WTC11 (cell line): ENCODE results near the gene LMAN2L. TPM values are rescaled to one million over a fixed set of nuclear protein-coding genes. Genes with fewer than 3 reads are reported as not detected.

ENCODE experiments used
- ATAC-seq: fragments of 200-7000 bp; cut with Tn5 transposase; 2 replicates; pipeline ENCODE4 v1.10.0; 2021; ENCODE audit warnings: mild to moderate bottlenecking, moderate library complexity
- CTCF ChIA-PET: fragments of 300-600 bp; sonication (Branson Sonifier 250); formaldehyde crosslinking; loops from one replicate; lab custom pipeline; 2021; ENCODE audit warnings: antibody characterized with exemption; lab: Charles Lee
- POLR2A ChIA-PET: fragments of 350-600 bp; sonication (Branson Sonifier 250); formaldehyde crosslinking; loops from one replicate; lab custom pipeline; 2021; ENCODE audit warnings: antibody characterized with exemption; lab: Charles Lee
- DNase-seq: peaks from one replicate; pipeline ENCODE4 v3.0.0; 2021; ENCODE audit warnings: low spot score
- H3K27ac Mint-ChIP-seq: 2 replicates; pipeline ENCODE4 v1.8.0; 2021; ENCODE audit warnings: mixed read lengths
- H3K27me3 Mint-ChIP-seq: 2 replicates; pipeline ENCODE4 v1.8.0; 2021; ENCODE audit warnings: low read depth, mild to moderate bottlenecking, moderate library complexity, mixed read lengths
- H3K36me3 Mint-ChIP-seq: 2 replicates; pipeline ENCODE4 v1.8.0; 2021; ENCODE audit warnings: mixed read lengths
- H3K4me1 Mint-ChIP-seq: 2 replicates; pipeline ENCODE4 v1.8.0; 2022; ENCODE audit warnings: mixed read lengths
- H3K4me3 Mint-ChIP-seq: 2 replicates; pipeline ENCODE4 v1.8.0; 2021; ENCODE audit warnings: mild to moderate bottlenecking, moderate library complexity, mixed read lengths
- H3K9me3 Mint-ChIP-seq: 2 replicates; pipeline ENCODE4 v1.8.0; 2021; ENCODE audit warnings: mixed read lengths
- E2F1 ChIP-seq: sonication (generic); formaldehyde crosslinking; IDR thresholded peaks from 2 replicates; pipeline ENCODE4 v1.8.0; 2022; ENCODE audit warnings: mild to moderate bottlenecking, missing genetic modification reagents
- EMX1 ChIP-seq: fragments of 250-450 bp; sonication (Bioruptor Pico); IDR thresholded peaks from 2 replicates; pipeline ENCODE4 v1.8.0; 2021; ENCODE audit warnings: mild to moderate bottlenecking
- GTF2I ChIP-seq: fragments of 250-450 bp; sonication (Bioruptor Pico); conservative IDR thresholded peaks from 2 replicates; pipeline ENCODE4 v1.4.0; 2021; ENCODE audit warnings: mild to moderate bottlenecking
- NFATC4 ChIP-seq: fragments of 250-450 bp; sonication (Bioruptor Pico); IDR thresholded peaks from 2 replicates; pipeline ENCODE4 v1.9.0; 2021; ENCODE audit warnings: mild to moderate bottlenecking
- NR2C2 ChIP-seq: sonication (generic); formaldehyde crosslinking; IDR thresholded peaks from 2 replicates; pipeline ENCODE4 v1.8.0; 2022; ENCODE audit warnings: mild to moderate bottlenecking, missing genetic modification reagents
- PREB ChIP-seq: sonication (generic); formaldehyde crosslinking; IDR thresholded peaks from 2 replicates; pipeline ENCODE4 v1.8.1; 2022; ENCODE audit warnings: mild to moderate bottlenecking, missing genetic modification reagents, moderate library complexity, borderline replicate concordance
- RORB ChIP-seq: fragments of 250-450 bp; sonication (Bioruptor Pico); IDR thresholded peaks from 2 replicates; pipeline ENCODE4 v1.9.0; 2021; ENCODE audit warnings: mild to moderate bottlenecking
- SMAD3 ChIP-seq: sonication (generic); formaldehyde crosslinking; IDR thresholded peaks from 2 replicates; pipeline ENCODE4 v1.8.0; 2022; ENCODE audit warnings: missing genetic modification reagents, mild to moderate bottlenecking, borderline replicate concordance
- STAT6 ChIP-seq: sonication (generic); formaldehyde crosslinking; conservative IDR thresholded peaks from 2 replicates; pipeline ENCODE4 v1.8.1; 2023; ENCODE audit warnings: mild to moderate bottlenecking, low read depth, missing genetic modification reagents, moderate library complexity
- TP53 ChIP-seq: sonication (generic); formaldehyde crosslinking; IDR thresholded peaks from 2 replicates; pipeline ENCODE4 v1.8.1; 2023; ENCODE audit warnings: mild to moderate bottlenecking, missing genetic modification reagents
- ZNF423 ChIP-seq: fragments of 250-450 bp; sonication (Bioruptor Pico); IDR thresholded peaks from 2 replicates; pipeline ENCODE4 v2.1.2; 2022; ENCODE audit warnings: mild to moderate bottlenecking, moderate library complexity
- total RNA-seq: library from RNA; stranded (reverse); gene quantifications from 3 replicates; pipeline ENCODE4 v1.2.3, GENCODE V29; 2021
- TF ChIP-seq, protein P1 (sequence below): fragments of 250-450 bp; sonication (Bioruptor Pico); IDR thresholded peaks from 2 replicates; pipeline ENCODE4 v2.1.2; 2022; ENCODE audit warnings: mild to moderate bottlenecking, moderate library complexity
- TF ChIP-seq, protein P2 (sequence below): sonication (generic); formaldehyde crosslinking; IDR thresholded peaks from 2 replicates; pipeline ENCODE4 v1.8.1; 2022; ENCODE audit warnings: mild to moderate bottlenecking, moderate library complexity, missing genetic modification reagents
- TF ChIP-seq, protein P3 (sequence below): sonication (generic); formaldehyde crosslinking; IDR thresholded peaks from 2 replicates; pipeline ENCODE4 v1.8.0; 2022; ENCODE audit warnings: mild to moderate bottlenecking, missing genetic modification reagents
- TF ChIP-seq, protein P4 (sequence below): sonication (generic); formaldehyde crosslinking; IDR thresholded peaks from 2 replicates; pipeline ENCODE4 v1.8.1; 2023; ENCODE audit warnings: mild to moderate bottlenecking, missing genetic modification reagents, moderate library complexity

Gene LMAN2L
- total RNA-seq, 1 experiment from 2014 or later = 13.5 TPM

DNA sequence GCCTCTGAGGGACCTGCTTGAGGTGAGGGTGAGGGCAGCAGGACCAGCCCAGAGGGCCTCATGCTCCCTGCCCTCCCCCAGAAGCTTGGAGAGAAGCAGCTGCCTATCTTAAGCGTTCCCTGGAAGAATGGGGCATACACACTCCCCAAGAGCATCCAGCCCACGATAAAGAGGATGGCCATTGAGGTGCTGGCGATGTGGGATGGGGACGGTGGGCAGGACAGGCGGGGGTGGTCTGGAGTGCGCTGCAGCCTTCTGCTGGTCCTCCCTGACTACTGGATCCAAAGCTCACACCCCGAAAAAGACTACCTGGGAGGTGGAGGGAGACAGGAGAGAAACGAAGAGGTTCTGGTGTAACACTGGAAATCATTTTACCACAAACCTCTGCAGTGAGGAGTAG, 45.6 kb downstream of the LMAN2L start:
- ChIA-PET POLR2A (no interaction called here), CTCF (interaction anchor here (0.9 kb wide), 1 partner anchor 19 kb away, joined by 3 read pairs; no protein-coding TSS in a partner anchor)
- no peak overlapping the region for H3K4me3 Mint-ChIP-seq
- DNase-seq (no peak), ATAC-seq (no peak)
- no peaks in the 10 kb centered on the region for H3K9me3 Mint-ChIP-seq
- no peak overlapping the region for H3K27ac Mint-ChIP-seq
- no peaks in the 10 kb centered on the region for H3K4me1 Mint-ChIP-seq
- TF ChIP-seq PREB (CRISPR knock-in tag) = no peak
- TF ChIP-seq, protein P1, sequence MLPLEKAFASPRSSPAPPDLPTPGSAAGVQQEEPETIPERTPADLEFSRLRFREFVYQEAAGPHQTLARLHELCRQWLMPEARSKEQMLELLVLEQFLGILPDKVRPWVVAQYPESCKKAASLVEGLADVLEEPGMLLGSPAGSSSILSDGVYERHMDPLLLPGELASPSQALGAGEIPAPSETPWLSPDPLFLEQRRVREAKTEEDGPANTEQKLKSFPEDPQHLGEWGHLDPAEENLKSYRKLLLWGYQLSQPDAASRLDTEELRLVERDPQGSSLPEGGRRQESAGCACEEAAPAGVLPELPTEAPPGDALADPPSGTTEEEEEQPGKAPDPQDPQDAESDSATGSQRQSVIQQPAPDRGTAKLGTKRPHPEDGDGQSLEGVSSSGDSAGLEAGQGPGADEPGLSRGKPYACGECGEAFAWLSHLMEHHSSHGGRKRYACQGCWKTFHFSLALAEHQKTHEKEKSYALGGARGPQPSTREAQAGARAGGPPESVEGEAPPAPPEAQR (CRISPR knock-in tag) = no peak
- no peak for TF ChIP-seq EMX1 (CRISPR knock-in tag)
- H3K36me3 Mint-ChIP-seq = no peaks in the 10 kb centered on the region
- no peaks in the 10 kb centered on the region for H3K27me3 Mint-ChIP-seq

GRCh38 chr2:96693286-96694200, 46.3 kb downstream of the LMAN2L start:
- no peak overlapping the region for H3K27ac Mint-ChIP-seq
- TF ChIP-seq E2F1 (CRISPR knock-in tag) (no peak), ZNF423 (CRISPR knock-in tag) (no peak), SMAD3 (CRISPR knock-in tag) (no peak)
- TF ChIP-seq, protein P2, sequence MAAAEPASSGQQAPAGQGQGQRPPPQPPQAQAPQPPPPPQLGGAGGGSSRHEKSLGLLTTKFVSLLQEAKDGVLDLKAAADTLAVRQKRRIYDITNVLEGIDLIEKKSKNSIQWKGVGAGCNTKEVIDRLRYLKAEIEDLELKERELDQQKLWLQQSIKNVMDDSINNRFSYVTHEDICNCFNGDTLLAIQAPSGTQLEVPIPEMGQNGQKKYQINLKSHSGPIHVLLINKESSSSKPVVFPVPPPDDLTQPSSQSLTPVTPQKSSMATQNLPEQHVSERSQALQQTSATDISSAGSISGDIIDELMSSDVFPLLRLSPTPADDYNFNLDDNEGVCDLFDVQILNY (CRISPR knock-in tag) = no peak
- ChIA-PET POLR2A (no interaction called here), CTCF (interaction anchor here (0.9 to 1.5 kb wide), 2 partner anchors 20 to 70 kb away, joined by 3 to 4 read pairs; no protein-coding TSS in a partner anchor)
- H3K4me1 Mint-ChIP-seq = no peaks in the 10 kb centered on the region
- ATAC-seq = no peak
- DNase-seq = no peak
- H3K27me3 Mint-ChIP-seq = no peaks in the 10 kb centered on the region
- H3K9me3 Mint-ChIP-seq = no peaks in the 10 kb centered on the region
- no peaks in the 10 kb centered on the region for H3K36me3 Mint-ChIP-seq
- no peak overlapping the region for H3K4me3 Mint-ChIP-seq

DNA sequence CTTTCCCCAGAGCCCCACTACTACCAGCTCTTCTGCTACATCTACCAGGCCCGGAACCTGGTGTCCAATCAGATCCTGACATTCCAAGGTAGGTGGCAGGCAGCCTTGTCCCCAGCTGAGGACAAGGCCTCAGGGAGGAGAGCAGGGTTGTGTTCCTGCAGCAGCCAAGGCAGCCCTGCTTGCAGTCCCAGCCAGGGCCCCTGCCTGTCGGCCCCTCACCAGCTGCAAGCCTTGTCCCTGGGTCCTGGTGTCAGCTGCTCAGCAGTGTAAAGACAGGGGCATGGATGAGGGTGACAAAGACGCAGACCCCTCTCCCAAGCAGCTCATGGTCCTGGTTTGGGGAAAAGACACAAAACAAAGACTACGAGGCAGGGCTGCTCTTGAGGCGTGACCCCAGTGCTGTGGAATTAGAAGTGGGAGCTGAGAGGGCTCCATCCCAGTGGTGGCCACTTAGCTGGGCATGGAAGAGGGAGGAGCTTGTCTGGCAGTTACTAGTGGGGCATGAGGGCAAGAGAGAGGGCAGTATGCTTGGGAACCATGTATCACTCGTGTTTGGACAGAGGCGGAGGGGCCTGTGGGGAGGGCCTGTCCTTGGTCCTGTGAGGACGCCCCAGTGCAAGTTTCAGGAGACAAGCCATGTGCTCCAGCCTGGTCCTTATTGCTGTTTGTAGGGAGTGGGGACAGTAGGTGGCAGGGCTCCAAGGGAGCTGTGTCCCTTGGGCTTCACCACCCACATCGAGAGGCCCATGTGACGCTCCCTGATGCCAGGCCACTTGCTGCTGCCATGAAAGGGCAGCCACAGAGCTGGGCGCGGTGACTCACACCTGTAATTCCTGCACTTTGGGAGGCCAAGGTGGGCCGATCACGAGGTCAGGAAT, 47.5 kb downstream of the LMAN2L start:
- H3K9me3 Mint-ChIP-seq = no peaks in the 10 kb centered on the region
- ChIA-PET POLR2A (no interaction called here), CTCF (interaction anchor here (0.7 to 1.5 kb wide), 3 partner anchors 70 to 138 kb away, joined by 3 to 4 read pairs (median 3); no protein-coding TSS in a partner anchor)
- DNase-seq = no peak
- no peak overlapping the region for H3K4me3 Mint-ChIP-seq
- no peak for ATAC-seq
- H3K27ac Mint-ChIP-seq = no peak overlapping the region
- H3K27me3 Mint-ChIP-seq = no peaks in the 10 kb centered on the region
- H3K36me3 Mint-ChIP-seq = no peaks in the 10 kb centered on the region
- no peaks in the 10 kb centered on the region for H3K4me1 Mint-ChIP-seq
- TF ChIP-seq NR2C2 (CRISPR knock-in tag) (no peak), RORB (CRISPR knock-in tag) (no peak), GTF2I (CRISPR knock-in tag) (no peak), NFATC4 (CRISPR knock-in tag) (no peak), TP53 (CRISPR knock-in tag) (no peak), STAT6 (CRISPR knock-in tag) (no peak)
- TF ChIP-seq, protein P3, sequence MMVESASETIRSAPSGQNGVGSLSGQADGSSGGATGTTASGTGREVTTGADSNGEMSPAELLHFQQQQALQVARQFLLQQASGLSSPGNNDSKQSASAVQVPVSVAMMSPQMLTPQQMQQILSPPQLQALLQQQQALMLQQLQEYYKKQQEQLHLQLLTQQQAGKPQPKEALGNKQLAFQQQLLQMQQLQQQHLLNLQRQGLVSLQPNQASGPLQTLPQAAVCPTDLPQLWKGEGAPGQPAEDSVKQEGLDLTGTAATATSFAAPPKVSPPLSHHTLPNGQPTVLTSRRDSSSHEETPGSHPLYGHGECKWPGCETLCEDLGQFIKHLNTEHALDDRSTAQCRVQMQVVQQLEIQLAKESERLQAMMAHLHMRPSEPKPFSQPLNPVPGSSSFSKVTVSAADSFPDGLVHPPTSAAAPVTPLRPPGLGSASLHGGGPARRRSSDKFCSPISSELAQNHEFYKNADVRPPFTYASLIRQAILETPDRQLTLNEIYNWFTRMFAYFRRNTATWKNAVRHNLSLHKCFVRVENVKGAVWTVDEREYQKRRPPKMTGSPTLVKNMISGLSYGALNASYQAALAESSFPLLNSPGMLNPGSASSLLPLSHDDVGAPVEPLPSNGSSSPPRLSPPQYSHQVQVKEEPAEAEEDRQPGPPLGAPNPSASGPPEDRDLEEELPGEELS (CRISPR knock-in tag) = no peak
- TF ChIP-seq, protein P4, sequence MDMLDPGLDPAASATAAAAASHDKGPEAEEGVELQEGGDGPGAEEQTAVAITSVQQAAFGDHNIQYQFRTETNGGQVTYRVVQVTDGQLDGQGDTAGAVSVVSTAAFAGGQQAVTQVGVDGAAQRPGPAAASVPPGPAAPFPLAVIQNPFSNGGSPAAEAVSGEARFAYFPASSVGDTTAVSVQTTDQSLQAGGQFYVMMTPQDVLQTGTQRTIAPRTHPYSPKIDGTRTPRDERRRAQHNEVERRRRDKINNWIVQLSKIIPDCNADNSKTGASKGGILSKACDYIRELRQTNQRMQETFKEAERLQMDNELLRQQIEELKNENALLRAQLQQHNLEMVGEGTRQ (CRISPR knock-in tag) = no peak
